NCI-H1105 (cell line): ENCODE measurements around the gene PRIMA1.

Experiments
- DNase-seq: peaks from one replicate; lab custom pipeline; 2025; lab: John Stamatoyannopoulos, UW

PRIMA1 gene

GRCh38 chr14:93674343-93674742 lies 113.9 kb downstream of the PRIMA1 start:
- no peak for DNase-seq

- DNase-seq = no peak
Observed at GRCh38 chr14:93669632-93670031, 118.7 kb downstream of the PRIMA1 start.
